HG03571 (cell line): ENCODE results near the gene PLCD1.
"Not testable (repeated sequence)": the region's sequence is repeated elsewhere in the genome, so short reads cannot be mapped to it uniquely, and the experiment has no call there.

ENCODE experiments used
- ATAC-seq: cut with Tn5 transposase; IDR thresholded peaks from one replicate; pipeline ENCODE4 v1.9.1; 2021; ENCODE audit not compliant: unreplicated experiment

The PLCD1 gene

GRCh38 chr3:38038447-38038911, 9.0 kb upstream of the PLCD1 start:
- no peak for ATAC-seq

GRCh38 chr3:38036906-38037305, 7.5 kb upstream of the PLCD1 start:
- ATAC-seq: no peak

- ATAC-seq: no peak
Measured at GRCh38 chr3:38036286-38036685, 6.8 kb upstream of the PLCD1 start.

GRCh38 chr3:38034335-38034734, 4.9 kb upstream of the PLCD1 start:
- not testable (repeated sequence) for ATAC-seq

- not testable (repeated sequence) for ATAC-seq
Measured at GRCh38 chr3:38033586-38033985, 4.1 kb upstream of the PLCD1 start.

- ATAC-seq: no peak
Measured at GRCh38 chr3:38032328-38032865, 3.0 kb upstream of the PLCD1 start.

- ATAC-seq: no peak
Measured at GRCh38 chr3:38031022-38031994, 1.9 kb upstream of the PLCD1 start.

- ATAC-seq: no peak
Measured at GRCh38 chr3:38030126-38031021, 932 bp upstream of the PLCD1 start.

- ATAC-seq: no peak
Measured at GRCh38 chr3:38028621-38029361, 651 bp downstream of the PLCD1 start.

GRCh38 chr3:38027466-38028465, 1.7 kb downstream of the PLCD1 start:
- ATAC-seq: no peak

- ATAC-seq: no peak
Measured at GRCh38 chr3:38026856-38027255, 2.6 kb downstream of the PLCD1 start.

- ATAC-seq: no peak
Measured at GRCh38 chr3:38022896-38023709, 6.3 kb downstream of the PLCD1 start.

- no peak for ATAC-seq
Measured at GRCh38 chr3:38022301-38022700, 7.1 kb downstream of the PLCD1 start.

- ATAC-seq: no peak
Measured at GRCh38 chr3:38021196-38021595, 8.2 kb downstream of the PLCD1 start.

GRCh38 chr3:38020342-38020726, 9.1 kb downstream of the PLCD1 start:
- ATAC-seq: no peak

GRCh38 chr3:38019658-38020341, 9.6 kb downstream of the PLCD1 start:
- ATAC-seq: no peak

- no peak for ATAC-seq
Measured at GRCh38 chr3:38018296-38019266, 10.9 kb downstream of the PLCD1 start.
